GM18502 (cell line): ENCODE measurements around the gene FIBCD1.
"Not testable (repeated sequence)": the region's sequence is repeated elsewhere in the genome, so short reads cannot be mapped to it uniquely, and the experiment has no call there.

ENCODE experiments used
- ATAC-seq: cut with Tn5 transposase; IDR thresholded peaks from one replicate; pipeline ENCODE4 v1.9.1; 2021; ENCODE audit warnings: mild to moderate bottlenecking; ENCODE audit not compliant: unreplicated experiment, poor library complexity

The FIBCD1 gene

DNA sequence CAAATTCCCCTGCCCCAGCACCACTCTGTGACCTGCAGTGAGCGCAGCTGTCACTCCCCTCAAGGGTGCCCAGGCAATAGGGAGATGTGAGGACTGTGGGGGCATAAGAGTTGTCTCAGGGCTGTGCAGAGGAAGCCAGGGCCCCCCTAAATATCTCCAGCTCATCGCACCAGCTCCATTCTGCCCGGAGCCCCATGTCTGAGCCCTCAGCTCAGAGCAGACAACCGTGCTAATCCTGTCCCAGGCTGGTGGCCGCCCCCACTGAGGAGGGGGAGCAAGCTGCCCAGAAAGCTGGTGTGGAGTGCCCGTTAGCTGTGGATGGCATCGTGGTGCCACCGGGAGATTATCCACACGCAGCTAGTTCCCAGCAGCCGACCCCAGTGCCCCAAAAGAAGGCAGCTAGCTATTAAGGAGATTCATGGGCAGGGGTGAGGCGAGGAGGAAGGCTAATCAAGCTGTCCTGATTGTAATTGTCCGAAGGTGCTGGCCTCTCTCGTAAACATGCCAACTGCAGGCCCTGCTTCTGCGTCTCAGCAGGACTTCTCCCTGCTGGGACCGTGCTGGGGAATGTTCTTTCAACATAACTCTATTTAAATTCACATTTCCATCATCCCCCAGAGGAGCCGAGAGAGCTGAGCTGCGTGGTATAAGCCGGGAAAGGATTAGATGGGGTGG, 17.0 kb upstream of the FIBCD1 start:
- ATAC-seq, result no peak

DNA sequence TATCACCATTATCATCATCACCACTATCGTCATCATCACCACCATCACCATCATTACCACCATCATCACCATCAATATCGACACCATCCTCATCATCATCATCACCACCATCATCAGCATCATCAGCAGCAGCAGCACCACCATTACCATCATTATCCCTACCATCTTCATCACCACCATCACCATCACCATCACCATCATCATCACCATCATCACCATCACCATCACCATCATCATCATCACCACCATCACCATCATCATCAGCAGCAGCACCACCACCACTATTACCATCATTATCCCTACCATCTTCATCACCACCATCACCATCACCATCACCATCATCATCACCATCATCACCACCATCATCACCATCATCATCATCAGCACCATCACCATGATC, 15.9 kb upstream of the FIBCD1 start:
- ATAC-seq, result not testable (repeated sequence)

DNA sequence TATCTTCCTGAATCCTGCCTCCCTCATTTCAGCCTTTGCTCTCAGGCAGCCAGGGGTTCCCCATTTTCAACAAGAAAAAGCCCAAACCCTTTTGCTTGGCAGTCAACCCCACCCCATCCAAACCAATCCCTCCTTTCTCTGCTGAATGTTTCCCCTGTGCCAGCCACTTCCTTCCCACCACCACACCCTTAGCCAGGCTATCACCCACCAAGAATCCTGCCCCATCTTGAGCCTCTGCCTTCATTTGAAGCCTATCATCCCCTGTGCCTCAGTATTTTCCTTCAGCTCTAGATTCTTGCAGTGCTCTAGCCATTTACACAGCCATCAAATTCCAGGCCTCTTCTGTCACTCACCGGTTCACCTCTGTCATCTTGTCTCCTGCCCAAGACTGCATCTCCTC, 15.3 kb upstream of the FIBCD1 start:
- no peak for ATAC-seq

DNA sequence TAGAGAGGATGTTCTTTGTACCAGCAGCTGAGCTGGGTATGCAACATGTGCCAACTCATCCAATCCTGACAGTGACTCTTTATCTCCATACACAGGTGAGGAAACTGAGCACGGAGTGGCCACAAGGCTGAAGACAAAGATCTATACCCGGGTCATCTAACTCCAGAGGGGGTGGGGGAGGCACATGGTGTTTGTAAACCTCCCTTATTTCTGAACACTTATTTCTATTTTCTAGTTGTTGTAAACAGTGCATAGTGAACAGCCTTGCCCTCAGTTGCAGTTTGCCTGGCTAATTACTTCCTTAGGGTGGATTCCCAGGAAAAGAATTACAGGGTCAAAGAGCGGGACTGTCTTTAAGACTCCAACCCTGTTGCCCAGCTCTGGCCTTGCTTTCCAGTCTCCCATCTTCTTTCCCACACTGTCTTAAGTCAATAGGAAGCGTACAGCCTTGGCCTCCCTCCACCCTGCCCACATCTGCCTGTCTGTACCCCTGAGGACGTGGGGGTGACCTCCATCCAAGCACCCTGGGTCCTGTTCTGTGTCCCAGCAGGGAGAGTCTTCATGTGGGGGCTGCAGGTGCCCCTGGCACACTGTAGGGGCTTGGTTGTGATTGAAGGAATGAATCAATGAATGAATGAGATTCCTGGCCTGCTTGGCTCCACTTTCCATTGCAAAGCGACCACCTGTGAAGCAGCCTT, 13.2 kb upstream of the FIBCD1 start:
- ATAC-seq, result no peak

DNA sequence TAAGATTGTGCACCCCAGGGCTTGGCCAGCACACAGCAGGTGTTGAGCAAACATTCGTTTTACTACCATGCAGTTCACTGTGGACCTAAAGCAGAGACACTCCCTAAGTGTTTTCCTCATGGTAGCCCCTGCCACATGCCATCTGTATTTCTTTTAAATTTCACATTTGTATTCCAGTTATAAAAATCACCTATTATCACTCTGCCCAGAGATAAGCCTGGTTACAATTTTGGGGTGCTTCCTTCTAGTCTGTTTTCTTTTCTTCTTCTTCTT, 10.9 kb upstream of the FIBCD1 start:
- no peak for ATAC-seq

DNA sequence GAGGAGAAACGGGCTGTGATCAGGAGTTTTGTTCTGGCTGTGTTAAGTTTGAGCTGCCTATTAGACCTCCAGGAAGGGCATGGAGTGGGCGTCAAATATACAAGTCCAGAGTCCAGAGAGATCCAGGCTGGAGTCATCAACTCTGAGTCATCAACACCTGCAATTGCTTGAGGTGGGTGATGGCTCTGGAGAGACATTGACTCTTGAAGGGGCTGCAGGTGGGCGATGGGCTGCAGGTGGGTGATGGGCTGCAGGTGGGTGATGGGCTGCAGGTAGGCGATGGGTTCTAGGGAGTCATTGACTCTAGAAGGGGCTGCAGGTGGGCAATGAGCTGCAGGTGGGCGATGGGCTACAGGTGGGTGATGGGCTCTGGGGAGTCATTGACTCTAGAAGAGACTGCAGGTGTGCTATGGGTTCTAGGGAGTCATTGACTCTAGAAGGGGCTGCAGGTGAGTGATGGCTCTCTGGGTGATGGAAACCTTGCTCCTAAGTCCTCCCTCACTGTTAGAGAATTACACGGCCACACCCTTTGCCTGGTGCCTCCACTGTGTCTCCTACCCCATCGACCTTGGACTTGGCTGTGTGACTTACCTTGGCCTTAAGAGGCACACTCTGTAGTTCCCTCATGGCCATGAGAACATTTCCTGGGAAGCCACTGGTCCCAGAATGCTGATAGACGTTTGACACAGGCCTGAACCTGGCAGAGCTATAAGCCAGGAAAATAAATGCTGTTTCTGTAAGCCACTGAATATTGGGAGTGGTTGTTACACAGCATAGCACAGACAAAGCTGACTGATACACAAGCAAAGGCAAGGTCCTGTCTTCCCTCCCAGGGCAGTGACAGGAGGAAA, 10.4 kb upstream of the FIBCD1 start:
- no peak for ATAC-seq

DNA sequence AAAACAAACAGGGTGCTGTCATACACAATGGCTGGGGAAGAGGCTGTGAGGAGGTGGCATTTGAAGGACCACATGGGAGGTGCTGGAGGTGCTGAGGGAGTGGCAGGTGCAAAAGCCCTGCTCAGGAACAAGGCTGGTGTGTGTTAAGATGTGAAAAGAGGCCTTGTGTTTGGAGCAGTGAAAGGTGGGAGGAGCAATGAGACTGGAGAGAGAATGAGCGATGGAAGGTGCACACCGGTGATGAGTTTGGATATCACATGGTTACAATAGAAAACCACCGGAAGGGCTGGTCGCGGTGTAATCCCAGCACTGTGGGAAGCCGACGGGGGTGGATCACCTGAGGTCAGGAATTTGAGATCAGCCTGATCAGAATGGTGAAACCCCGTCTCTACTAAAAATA, 9.2 kb upstream of the FIBCD1 start:
- no peak for ATAC-seq

DNA sequence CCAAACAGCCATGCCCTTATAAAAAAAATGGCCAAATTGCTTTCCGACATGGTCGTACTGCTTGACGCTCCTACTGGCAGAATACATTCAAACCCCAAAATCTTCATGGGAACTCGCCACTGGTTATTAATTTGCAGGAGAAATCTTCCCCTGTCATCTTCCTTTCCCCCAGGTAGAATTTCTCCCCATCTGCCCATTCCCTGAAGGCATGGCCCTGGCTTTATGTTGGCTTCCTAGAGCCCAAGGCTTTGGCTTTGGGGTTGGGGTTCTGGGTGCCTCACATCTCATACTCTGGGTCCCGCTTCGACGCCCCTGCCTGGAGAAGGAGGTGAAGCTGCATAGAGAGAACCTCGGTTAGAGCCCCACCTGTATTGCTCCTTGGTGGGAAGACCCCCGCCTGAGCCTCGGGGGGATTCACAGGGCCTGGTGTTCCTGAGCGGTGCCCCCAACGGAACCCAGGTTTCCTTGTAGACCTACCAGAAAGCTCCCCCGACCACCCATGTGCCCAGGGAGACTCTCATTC, 8.6 kb upstream of the FIBCD1 start:
- no peak for ATAC-seq

DNA sequence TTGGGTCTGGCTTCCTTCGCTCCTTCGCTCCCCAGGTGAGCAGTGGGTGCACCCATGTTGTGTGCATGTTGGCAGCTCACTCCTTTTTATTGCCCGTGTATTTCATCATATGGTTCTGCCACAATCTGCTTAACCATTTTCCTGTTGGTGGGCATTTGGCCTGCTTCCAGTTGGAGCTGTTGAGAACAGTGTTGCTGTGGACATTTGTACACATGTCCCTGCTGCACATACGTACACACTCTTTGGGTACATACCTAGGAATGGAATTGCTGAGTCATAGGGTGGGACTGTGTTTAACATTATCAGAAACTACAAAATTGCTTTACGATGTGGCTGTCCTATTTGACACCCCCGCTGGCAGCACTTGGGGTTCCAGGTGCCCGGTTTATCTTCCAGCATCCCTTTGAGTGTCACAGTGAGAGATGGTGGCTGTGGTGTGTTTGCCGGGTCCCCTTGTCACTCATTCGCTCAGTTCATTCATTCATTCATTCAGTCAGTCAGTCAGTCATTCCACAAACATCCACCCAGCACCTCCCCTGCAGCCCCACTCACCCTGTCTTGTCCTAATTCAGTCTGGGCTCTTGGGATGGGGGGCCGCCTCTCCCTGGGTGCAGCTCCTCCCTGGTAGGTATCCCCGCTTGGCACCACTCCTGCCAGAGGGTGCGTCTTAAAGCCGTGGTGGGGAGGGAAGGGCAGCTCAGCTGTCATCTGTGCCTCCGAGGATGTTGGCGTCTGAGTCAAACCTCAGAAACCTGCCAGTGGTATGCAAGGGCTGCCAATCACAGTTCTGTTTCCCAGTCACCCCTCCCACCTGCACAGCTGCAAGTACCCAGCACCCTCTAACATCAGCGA, 7.9 kb upstream of the FIBCD1 start:
- ATAC-seq, result no peak

DNA sequence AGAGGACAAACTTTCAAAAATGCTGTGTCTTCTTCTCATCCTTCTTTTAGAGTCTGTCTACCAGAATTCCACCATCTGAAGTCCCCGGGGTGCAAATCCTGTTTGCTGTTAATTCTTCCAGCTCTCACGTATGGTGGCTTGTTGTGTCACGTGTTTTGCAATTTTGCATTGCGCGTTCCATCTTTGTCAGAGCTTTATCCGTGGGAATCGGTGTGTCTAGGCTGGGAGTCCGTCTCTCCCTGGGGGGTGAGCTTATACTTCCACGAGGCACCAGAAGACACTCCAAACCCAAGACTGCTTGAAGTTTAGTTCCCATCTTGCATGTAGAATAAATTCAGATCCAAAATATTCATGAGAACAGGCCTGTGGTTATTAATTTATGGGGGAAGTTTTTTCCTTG, 6.1 kb upstream of the FIBCD1 start:
- ATAC-seq, result no peak

DNA sequence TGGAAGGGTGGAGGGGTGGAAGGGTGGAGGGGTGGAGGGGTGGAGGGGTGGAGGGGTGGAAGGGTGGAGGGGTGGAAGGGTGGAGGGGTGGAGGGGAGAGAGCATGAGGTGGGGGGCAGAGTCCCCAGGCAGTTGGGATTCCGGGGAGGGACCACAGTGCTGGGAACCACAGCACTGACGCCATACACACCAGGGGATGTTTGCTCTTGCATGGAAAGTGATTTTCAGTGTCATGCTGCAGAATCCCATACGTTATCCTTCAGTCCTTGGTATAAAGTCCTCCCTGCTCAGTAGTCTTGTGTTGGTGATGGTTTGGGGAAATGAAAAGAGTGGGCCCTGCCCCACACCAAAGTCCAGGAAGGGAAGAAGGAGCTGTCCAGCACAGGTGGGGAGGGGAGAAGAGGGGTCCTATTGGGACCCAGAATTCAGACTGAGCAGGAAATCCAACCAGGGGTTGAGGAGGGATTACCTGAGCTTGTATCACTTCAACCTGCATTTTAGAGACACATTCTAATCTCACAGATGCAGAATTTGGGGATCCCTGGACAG, 5.5 kb upstream of the FIBCD1 start:
- no peak for ATAC-seq

DNA sequence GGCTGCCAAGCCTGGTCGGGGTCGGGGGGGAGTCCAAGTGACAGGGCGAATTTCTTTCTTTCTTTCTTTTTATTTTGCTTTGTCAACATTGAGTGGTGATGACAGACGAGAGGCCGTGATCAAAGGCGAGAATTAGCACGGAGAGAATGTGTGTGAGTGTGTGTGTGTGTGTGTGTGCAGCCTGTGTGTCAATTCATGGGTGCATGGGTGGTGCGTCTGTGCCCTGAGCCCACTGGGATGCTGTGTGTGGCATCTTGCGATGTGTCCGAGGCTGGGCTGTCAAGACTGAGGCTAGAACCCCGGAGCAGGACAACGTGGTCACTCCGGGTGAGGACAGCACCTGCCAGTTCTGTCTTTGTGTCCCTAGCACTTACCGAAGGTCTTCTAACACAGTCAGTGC, 4.7 kb upstream of the FIBCD1 start:
- ATAC-seq, result no peak

DNA sequence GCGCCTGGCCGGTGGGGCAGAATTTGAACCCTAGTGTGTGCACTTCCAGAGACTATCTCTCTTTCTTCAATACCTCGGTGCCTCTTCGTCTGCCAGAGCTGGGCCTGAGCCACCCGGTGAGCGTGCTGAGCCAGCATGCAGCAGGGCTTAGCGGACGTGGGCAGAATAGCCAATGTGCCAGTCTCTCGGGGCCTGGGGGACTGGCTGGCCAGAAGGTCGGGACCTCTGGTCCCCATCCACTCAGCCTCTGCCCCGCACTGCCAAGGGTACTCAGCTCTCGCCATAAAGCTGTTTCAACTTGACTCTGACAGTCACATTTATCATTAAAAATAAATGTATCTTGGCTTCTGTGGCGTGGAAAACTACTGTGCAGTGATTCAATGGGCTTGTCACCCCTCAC, 4.2 kb upstream of the FIBCD1 start:
- no peak for ATAC-seq

DNA sequence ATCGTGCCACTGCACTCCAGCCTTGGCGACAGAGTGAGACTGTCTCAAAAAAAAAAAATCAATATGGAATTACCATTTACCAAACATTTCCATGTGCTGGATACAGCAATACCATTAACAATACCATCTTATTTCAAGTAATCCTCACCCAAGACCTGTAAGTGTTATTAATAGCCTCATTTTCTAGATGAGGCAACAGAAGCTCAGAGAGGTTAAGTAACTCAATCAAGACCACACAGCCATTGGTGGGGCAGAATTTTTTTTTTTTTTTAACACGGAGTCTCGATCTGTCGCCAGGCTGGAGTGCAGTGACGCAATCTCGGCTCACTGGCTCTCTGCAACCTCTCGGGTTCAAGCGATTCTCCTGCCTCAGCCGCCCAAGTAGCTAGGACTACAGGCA, 3.6 kb upstream of the FIBCD1 start:
- ATAC-seq, result no peak

DNA sequence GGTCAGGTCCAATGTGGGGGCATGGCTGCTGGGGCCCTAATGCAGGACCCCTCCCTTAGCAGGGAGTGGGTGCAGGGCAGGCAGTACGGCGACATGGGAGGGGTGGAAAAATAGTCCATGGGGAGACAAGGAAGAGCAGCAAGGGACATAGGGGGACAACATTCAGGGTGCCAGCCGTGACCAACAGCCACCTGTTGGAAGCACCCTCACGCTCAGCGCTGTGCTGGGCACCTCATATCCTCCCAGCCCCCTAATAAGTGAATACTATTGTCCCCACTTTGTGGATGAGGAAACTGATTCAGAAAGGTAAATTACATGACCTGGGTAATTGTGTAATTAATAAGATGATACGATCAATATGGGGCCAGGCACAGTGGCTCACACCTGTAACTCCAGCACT, 3.0 kb upstream of the FIBCD1 start:
- ATAC-seq, result no peak

DNA sequence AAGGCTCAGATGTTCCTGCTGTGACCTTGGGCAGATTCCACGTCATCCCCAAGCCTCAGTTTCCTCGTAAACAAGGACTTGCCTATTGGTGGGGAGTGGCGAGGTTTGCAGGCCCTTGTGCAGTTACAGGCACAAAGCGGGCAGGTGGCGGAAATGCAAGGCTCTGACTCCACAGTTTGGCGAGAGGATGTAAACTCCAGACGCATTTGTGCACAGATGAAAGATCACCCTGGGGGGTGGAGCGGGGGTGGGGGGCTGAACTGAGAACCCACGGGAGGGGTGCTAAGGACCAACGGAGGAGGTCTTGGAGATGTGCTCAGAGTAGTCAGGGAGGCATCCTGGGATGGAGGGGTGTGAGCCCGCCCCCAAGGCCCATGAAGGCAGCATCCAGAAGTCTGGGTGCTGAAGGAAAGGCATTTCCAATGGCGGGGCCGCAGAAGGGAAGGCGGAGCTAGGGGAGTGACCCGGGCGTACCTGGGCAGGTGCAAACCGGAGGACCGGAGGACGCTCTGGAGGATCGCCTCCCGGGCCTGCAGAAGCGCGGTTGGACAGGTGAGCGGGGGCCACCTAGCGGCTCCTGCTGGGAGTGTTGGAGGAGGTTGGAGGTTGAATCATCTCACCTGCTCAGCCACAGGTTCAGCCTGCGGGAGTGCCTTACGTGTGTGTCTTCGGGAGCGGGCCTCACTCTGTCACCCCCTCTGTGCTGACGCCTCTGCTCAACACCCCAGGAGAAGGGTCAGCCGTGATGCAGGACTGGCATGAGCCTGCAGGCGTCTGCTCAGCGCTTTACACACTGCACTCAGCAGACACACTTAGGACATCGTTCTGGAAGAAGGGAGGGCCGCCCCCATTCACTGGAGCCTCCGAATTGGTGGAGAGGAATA, 1.9 kb upstream of the FIBCD1 start:
- no peak for ATAC-seq

DNA sequence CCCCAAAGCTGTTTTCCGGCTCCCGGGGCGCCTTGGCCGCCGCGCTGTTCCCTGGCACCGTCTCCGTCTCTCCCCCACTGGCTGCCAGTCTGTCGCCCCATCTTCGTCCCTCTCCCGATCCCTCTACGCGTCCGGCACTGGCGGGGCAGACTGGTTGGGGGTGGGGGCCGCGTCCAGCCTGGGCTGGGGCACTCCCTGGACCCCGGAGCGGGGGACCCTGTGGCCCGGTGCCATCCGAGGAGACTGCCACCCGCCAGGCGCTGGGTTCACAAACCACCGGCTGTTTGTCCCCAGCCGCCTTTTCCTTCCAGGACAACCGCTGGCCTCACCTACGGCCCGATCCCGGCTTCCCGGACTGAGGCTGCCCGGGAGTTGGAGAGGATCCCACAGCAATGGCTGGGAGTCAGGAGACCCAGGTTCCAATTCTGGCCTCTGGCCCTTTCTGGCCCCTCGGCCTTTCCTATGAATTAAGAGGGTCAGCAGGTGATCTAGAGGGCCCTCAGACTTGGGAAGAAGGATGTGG, 1.0 kb upstream of the FIBCD1 start:
- ATAC-seq, result no peak

DNA sequence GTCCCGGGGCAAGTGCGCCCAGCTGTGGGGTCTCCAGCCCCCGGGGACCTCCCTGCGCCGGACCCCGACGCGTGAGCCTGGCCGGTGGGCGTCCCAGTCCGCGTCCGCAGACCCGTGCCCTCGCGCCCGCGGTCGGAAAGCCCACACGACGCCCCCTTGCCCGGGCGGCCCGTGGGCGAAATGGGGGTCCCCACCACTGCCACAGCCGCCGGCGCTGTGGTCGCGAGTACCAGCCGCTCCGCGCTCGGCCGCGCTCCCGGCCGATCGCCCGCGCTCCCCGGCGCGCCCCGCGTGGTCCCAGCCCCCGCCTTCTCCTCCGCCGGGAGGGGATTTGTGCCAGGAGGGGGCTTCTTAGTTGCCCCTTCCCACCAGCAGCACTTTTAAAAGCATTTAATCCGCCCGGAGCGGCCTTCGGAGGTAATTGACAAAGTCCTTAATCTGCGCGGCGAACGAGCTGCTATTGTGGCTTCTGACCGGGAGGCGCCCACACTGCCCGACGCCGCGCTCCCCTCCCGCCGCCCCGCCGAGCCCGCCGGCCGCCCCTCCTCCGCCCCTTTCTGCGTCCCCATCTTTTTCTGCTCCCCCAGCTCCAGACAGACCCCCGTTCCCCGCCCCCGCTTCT, 469 bp upstream of the FIBCD1 start:
- ATAC-seq, result no peak
